ENCODE data around the gene PRKAR1B. TPM values are rescaled to one million over a fixed set of nuclear protein-coding genes. Genes with fewer than 3 reads are reported as not detected.

PRKAR1B gene
- total and polyA plus RNA-seq, 7 experiments from 2014 or later, result 16.1 to 51.4 (median 28.7) TPM

GRCh38 chr7:571718-572415 is 155.2 kb downstream of the PRKAR1B start:
- no peak overlapping the region for H3K27ac ChIP-seq (ENCODE audit: low read depth, low read length)
- intact Hi-C loops (cut with micrococcal nuclease), result no loop called here
- no peaks in the 10 kb centered on the region for H3K27me3 Mint-ChIP-seq

GRCh38 chr7:571096-571717 is 155.9 kb downstream of the PRKAR1B start:
- Mint-ChIP-seq H3K4me1 (no peaks in the 10 kb centered on the region), H3K36me3 (peaks cover 0 to 11% (median 9%) of the 10 kb centered on the region in 5 donors), H3K27ac (no peak overlapping the region), H3K9me3 (no peaks in the 10 kb centered on the region), H3K27me3 (no peaks in the 10 kb centered on the region), H3K4me3 (no peak overlapping the region)
- ATAC-seq (no peak), DNase-seq (no peak)
- Histone ChIP-seq H3K9me3 (ENCODE audit: control insufficient read depth in 2 of 3, low read length in 3 of 3) (no peaks in the 10 kb centered on the region), H3K4me1 (ENCODE audit: control insufficient read depth in 2 of 2, insufficient read depth in 2 of 2, low read length in 2 of 2) (no peaks in the 10 kb centered on the region), H3K27me3 (ENCODE audit: control insufficient read depth in 2 of 2, insufficient read depth in 2 of 2, low read length in 2 of 2) (no peaks in the 10 kb centered on the region), H3K4me3 (ENCODE audit: low read length) (no peak overlapping the region), H3K36me3 (ENCODE audit: control insufficient read depth in 2 of 3, insufficient read depth in 3 of 3, low read length in 3 of 3) (peaks cover 0 to 2% (median 0%) of the 10 kb centered on the region in 3 experiments), H3K27ac (ENCODE audit: low read depth, low read length) (no peak overlapping the region)
- POLR2A ChIA-PET, result no interaction called here
- intact Hi-C loops (cut with micrococcal nuclease), result no loop called here
- CTCF ChIA-PET, result interaction anchor here (0.6 kb wide), 1 partner anchor 63 kb away, joined by 4 read pairs; no protein-coding TSS in a partner anchor

More at GRCh38 chr7:571718-572415, 155.2 kb downstream of the PRKAR1B start:
- Histone ChIP-seq H3K36me3 (ENCODE audit: control insufficient read depth in 2 of 3, insufficient read depth in 3 of 3, low read length in 3 of 3) (peaks cover 0 to 6% (median 0%) of the 10 kb centered on the region in 3 experiments), H3K4me1 (ENCODE audit: control insufficient read depth in 2 of 2, insufficient read depth in 2 of 2, low read length in 2 of 2) (no peaks in the 10 kb centered on the region), H3K9me3 (ENCODE audit: control insufficient read depth in 2 of 3, low read length in 3 of 3) (no peaks in the 10 kb centered on the region), H3K4me3 (ENCODE audit: low read length) (no peak overlapping the region), H3K27me3 (ENCODE audit: control insufficient read depth in 2 of 2, insufficient read depth in 2 of 2, low read length in 2 of 2) (no peaks in the 10 kb centered on the region)
- Mint-ChIP-seq H3K27ac (no peak overlapping the region), H3K36me3 (peaks cover 0 to 16% (median 12%) of the 10 kb centered on the region in 5 donors), H3K9me3 (no peaks in the 10 kb centered on the region), H3K4me3 (no peak overlapping the region), H3K4me1 (no peaks in the 10 kb centered on the region)
- CTCF ChIA-PET, result no interaction called here
- ATAC-seq (no peak), DNase-seq (no peak)
- POLR2A ChIA-PET, result no interaction called here

- no peaks in the 10 kb centered on the region for H3K4me1 Mint-ChIP-seq
- intact Hi-C loops (cut with micrococcal nuclease), result no loop called here
- Histone ChIP-seq H3K4me3 (ENCODE audit: low read length) (no peak overlapping the region), H3K4me1 (ENCODE audit: control insufficient read depth in 2 of 2, insufficient read depth in 2 of 2, low read length in 2 of 2) (no peaks in the 10 kb centered on the region), H3K27ac (ENCODE audit: low read depth, low read length) (no peak overlapping the region), H3K36me3 (ENCODE audit: control insufficient read depth in 2 of 3, insufficient read depth in 3 of 3, low read length in 3 of 3) (peaks cover 0 to 2% (median 0%) of the 10 kb centered on the region in 3 experiments), H3K9me3 (ENCODE audit: control insufficient read depth in 2 of 3, low read length in 3 of 3) (no peaks in the 10 kb centered on the region), H3K27me3 (ENCODE audit: control insufficient read depth in 2 of 2, insufficient read depth in 2 of 2, low read length in 2 of 2) (no peaks in the 10 kb centered on the region)
- no peak overlapping the region for H3K27ac Mint-ChIP-seq
- H3K36me3 Mint-ChIP-seq, result peaks cover 0 to 6% (median 4%) of the 10 kb centered on the region in 5 donors
- ChIA-PET CTCF (interaction anchor here (0.6 kb wide), 1 partner anchor 64 kb away, joined by 4 read pairs; no protein-coding TSS in a partner anchor), POLR2A (no interaction called here)
- no peak overlapping the region for H3K4me3 Mint-ChIP-seq
- no peaks in the 10 kb centered on the region for H3K27me3 Mint-ChIP-seq
- no peak for ATAC-seq
- no peaks in the 10 kb centered on the region for H3K9me3 Mint-ChIP-seq
- no peak for DNase-seq
Observed at GRCh38 chr7:570801-571070, 156.3 kb downstream of the PRKAR1B start.

- DNase-seq, result no peak
- Histone ChIP-seq H3K36me3 (ENCODE audit: control insufficient read depth in 2 of 3, insufficient read depth in 3 of 3, low read length in 3 of 3) (peaks cover 0 to 2% (median 0%) of the 10 kb centered on the region in 3 experiments), H3K27ac (ENCODE audit: low read depth, low read length) (no peak overlapping the region), H3K9me3 (ENCODE audit: control insufficient read depth in 2 of 3, low read length in 3 of 3) (no peaks in the 10 kb centered on the region), H3K4me3 (ENCODE audit: low read length) (no peak overlapping the region), H3K27me3 (ENCODE audit: control insufficient read depth in 2 of 2, insufficient read depth in 2 of 2, low read length in 2 of 2) (no peaks in the 10 kb centered on the region), H3K4me1 (ENCODE audit: control insufficient read depth in 2 of 2, insufficient read depth in 2 of 2, low read length in 2 of 2) (no peaks in the 10 kb centered on the region)
- Mint-ChIP-seq H3K27ac (no peak overlapping the region), H3K27me3 (no peaks in the 10 kb centered on the region), H3K36me3 (peaks cover 0 to 7% (median 4%) of the 10 kb centered on the region in 5 donors), H3K9me3 (no peaks in the 10 kb centered on the region), H3K4me1 (no peaks in the 10 kb centered on the region), H3K4me3 (no peak overlapping the region)
- CTCF ChIA-PET, result no interaction called here
- ATAC-seq, result no peak
- intact Hi-C loops (cut with micrococcal nuclease), result no loop called here
- POLR2A ChIA-PET, result no interaction called here
Observed at GRCh38 chr7:569996-570800, 156.9 kb downstream of the PRKAR1B start.

- H3K4me1 ChIP-seq (ENCODE audit: control insufficient read depth in 2 of 2, insufficient read depth in 2 of 2, low read length in 2 of 2), result no peaks in the 10 kb centered on the region
- peaks cover 0 to 6% (median 0%) of the 10 kb centered on the region in 3 experiments for H3K36me3 ChIP-seq (ENCODE audit: control insufficient read depth in 2 of 3, insufficient read depth in 3 of 3, low read length in 3 of 3)
- H3K27ac Mint-ChIP-seq, result no peak overlapping the region
- peaks cover 0 to 8% (median 0%) of the 10 kb centered on the region in 5 donors for H3K36me3 Mint-ChIP-seq
- no peaks in the 10 kb centered on the region for H3K9me3 ChIP-seq (ENCODE audit: control insufficient read depth in 2 of 3, low read length in 3 of 3)
- H3K4me1 Mint-ChIP-seq, result no peaks in the 10 kb centered on the region
- H3K4me3 Mint-ChIP-seq, result no peak overlapping the region
- no peaks in the 10 kb centered on the region for H3K27me3 Mint-ChIP-seq
- H3K27ac ChIP-seq (ENCODE audit: low read depth, low read length), result no peak overlapping the region
- DNase-seq (no peak), ATAC-seq (no peak)
- intact Hi-C loops (cut with micrococcal nuclease), result no loop called here
- no peaks in the 10 kb centered on the region for H3K27me3 ChIP-seq (ENCODE audit: control insufficient read depth in 2 of 2, insufficient read depth in 2 of 2, low read length in 2 of 2)
- ChIA-PET CTCF (no interaction called here), POLR2A (no interaction called here)
- no peak overlapping the region for H3K4me3 ChIP-seq (ENCODE audit: low read length)
- H3K9me3 Mint-ChIP-seq, result no peaks in the 10 kb centered on the region
Observed at GRCh38 chr7:569071-569855, 157.8 kb downstream of the PRKAR1B start.

- Mint-ChIP-seq H3K27ac (no peak overlapping the region), H3K4me1 (no peaks in the 10 kb centered on the region), H3K36me3 (peaks cover 0 to 8% (median 0%) of the 10 kb centered on the region in 5 donors), H3K27me3 (no peaks in the 10 kb centered on the region), H3K4me3 (no peak overlapping the region), H3K9me3 (peaks cover 0 to 2% (median 0%) of the 10 kb centered on the region in 11 donors)
- CTCF ChIA-PET, result no interaction called here
- Histone ChIP-seq H3K27ac (ENCODE audit: low read depth, low read length) (no peak overlapping the region), H3K4me1 (ENCODE audit: control insufficient read depth in 2 of 2, insufficient read depth in 2 of 2, low read length in 2 of 2) (no peaks in the 10 kb centered on the region), H3K4me3 (ENCODE audit: low read length) (no peak overlapping the region), H3K27me3 (ENCODE audit: control insufficient read depth in 2 of 2, insufficient read depth in 2 of 2, low read length in 2 of 2) (no peaks in the 10 kb centered on the region), H3K36me3 (ENCODE audit: control insufficient read depth in 2 of 3, insufficient read depth in 3 of 3, low read length in 3 of 3) (peaks cover 0 to 6% (median 0%) of the 10 kb centered on the region in 3 experiments), H3K9me3 (ENCODE audit: control insufficient read depth in 2 of 3, low read length in 3 of 3) (no peaks in the 10 kb centered on the region)
- no peak for DNase-seq
- POLR2A ChIA-PET, result no interaction called here
- no peak for ATAC-seq
- intact Hi-C loops (cut with micrococcal nuclease), result no loop called here
Observed at GRCh38 chr7:568031-568951, 158.8 kb downstream of the PRKAR1B start.

Data from naive thymus-derived CD4-positive, alpha-beta T cell (primary cell).